Gastroesophageal sphincter (tissue), 3 donors: ENCODE measurements around the gene HIKESHI.
"Not testable (repeated sequence)": the region's sequence is repeated elsewhere in the genome, so short reads cannot be mapped to it uniquely, and the experiment has no call there.

ENCODE experiments used
- EP300 ChIP-seq: sonication (generic); formaldehyde crosslinking; IDR thresholded peaks from one replicate; pipeline ENCODE4 v1.6.1; 2017; ENCODE audit warnings: antibody characterized with exemption, mild to moderate bottlenecking
- POLR2A ChIP-seq, 2 donors: fragments of 450-650 bp; IDR thresholded peaks; one replicate each; pipeline ENCODE4 v1.6.1; 2017; ENCODE audit warnings: antibody characterized with exemption in 2 of 2, mild to moderate bottlenecking in 2 of 2, moderate library complexity in 1 of 2
- POLR2AphosphoS5 ChIP-seq: sonication (generic); formaldehyde crosslinking; IDR thresholded peaks from one replicate; pipeline ENCODE4 v1.6.1; 2017; ENCODE audit warnings: antibody characterized with exemption
- TF ChIP-seq, protein P1 (sequence below), 4 experiments: fragments of 200-600 bp in 2 of 4; fragments of 450-650 bp in 2 of 4; sonication (generic) in 1 of 4; IDR thresholded peaks; one replicate each; pipeline ENCODE4 v1.5.1; 2017 to 2019; ENCODE audit warnings: antibody characterized with exemption in 4 of 4, mild to moderate bottlenecking in 2 of 4, moderate library complexity in 2 of 4

DNA sequence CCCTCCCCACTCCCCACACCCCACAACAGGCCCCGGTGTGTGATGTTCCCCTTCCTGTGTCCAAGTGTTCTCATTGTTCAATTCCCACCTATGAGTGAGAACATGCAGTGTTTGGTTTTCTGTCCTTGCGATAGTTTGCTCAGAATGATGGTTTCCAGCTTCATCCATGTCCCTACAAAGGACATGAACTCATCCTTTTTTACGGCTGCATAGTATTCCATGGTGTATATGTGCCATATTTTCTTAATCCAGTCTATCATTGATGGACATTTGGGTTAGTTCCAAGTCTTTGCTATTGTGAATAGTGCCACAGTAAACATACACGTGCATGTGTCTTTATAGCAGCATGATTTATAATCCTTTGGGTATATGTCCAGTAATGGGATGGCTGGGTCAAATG is 6.7 kb downstream of the HIKESHI start:
- TF ChIP-seq, protein P1, sequence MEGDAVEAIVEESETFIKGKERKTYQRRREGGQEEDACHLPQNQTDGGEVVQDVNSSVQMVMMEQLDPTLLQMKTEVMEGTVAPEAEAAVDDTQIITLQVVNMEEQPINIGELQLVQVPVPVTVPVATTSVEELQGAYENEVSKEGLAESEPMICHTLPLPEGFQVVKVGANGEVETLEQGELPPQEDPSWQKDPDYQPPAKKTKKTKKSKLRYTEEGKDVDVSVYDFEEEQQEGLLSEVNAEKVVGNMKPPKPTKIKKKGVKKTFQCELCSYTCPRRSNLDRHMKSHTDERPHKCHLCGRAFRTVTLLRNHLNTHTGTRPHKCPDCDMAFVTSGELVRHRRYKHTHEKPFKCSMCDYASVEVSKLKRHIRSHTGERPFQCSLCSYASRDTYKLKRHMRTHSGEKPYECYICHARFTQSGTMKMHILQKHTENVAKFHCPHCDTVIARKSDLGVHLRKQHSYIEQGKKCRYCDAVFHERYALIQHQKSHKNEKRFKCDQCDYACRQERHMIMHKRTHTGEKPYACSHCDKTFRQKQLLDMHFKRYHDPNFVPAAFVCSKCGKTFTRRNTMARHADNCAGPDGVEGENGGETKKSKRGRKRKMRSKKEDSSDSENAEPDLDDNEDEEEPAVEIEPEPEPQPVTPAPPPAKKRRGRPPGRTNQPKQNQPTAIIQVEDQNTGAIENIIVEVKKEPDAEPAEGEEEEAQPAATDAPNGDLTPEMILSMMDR (IDR thresholded peaks at IDR 0.05), result not testable (repeated sequence)
- not testable (repeated sequence) for TF ChIP-seq POLR2A (IDR thresholded peaks at IDR 0.05); EP300; POLR2AphosphoS5
